Duodenal mucosa (tissue), 2 donors: Measurements from ENCODE around the gene TTC39C.

ENCODE experiments used
- H3K27ac ChIP-seq: one replicate; pipeline ENCODE4 v1.7.0; 2013; ENCODE audit warnings: low read depth, low read length
- H3K27me3 ChIP-seq, 2 donors: one replicate each; pipeline ENCODE4 v1.7.0; 2013; ENCODE audit warnings: low read length in 2 of 2, control low read depth in 1 of 2; ENCODE audit not compliant: insufficient read depth in 2 of 2, control insufficient read depth in 1 of 2
- H3K36me3 ChIP-seq, 2 donors: one replicate each; pipeline ENCODE4 v1.7.0; 2013; ENCODE audit warnings: low read length in 2 of 2, control low read depth in 1 of 2; ENCODE audit not compliant: insufficient read depth in 2 of 2, control insufficient read depth in 1 of 2
- H3K4me1 ChIP-seq, 2 donors: one replicate each; pipeline ENCODE4 v1.7.0; 2013; ENCODE audit warnings: low read length in 2 of 2, control low read depth in 1 of 2; ENCODE audit not compliant: insufficient read depth in 2 of 2, control insufficient read depth in 1 of 2
- H3K4me3 ChIP-seq, 2 donors: one replicate each; pipeline ENCODE4 v1.7.0; 2013; ENCODE audit warnings: low read length in 2 of 2, low read depth in 1 of 2
- H3K9ac ChIP-seq, 2 donors: one replicate each; pipeline ENCODE4 v1.7.0; 2013; ENCODE audit warnings: low read length in 2 of 2, low read depth in 1 of 2
- H3K9me3 ChIP-seq, 2 donors: one replicate each; pipeline ENCODE4 v1.7.0; 2013; ENCODE audit warnings: low read length in 2 of 2, control low read depth in 1 of 2; ENCODE audit not compliant: control insufficient read depth in 1 of 2

Gene TTC39C

DNA sequence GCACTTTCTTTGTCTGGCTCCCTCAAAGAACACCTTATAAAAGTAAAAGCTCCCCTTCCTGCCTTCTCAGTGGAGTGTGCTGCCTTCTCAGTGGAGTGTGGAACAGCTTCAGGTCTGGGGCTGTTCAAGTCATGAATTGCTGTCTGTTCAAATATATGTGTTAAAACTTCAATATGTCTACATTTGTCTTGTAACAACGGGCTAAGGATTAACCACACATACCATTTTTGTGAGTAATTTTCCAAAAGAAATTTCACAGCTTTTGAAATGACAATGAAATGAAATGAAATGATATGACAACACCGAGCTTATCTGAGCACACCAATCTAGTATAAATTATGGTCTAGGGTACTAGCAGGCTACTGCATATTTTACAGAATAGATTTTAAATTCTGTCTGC, 167.3 kb downstream of the TTC39C start:
- Histone ChIP-seq H3K4me1 (no peaks in the 10 kb centered on the region), H3K4me3 (no peak overlapping the region), H3K9me3 (no peaks in the 10 kb centered on the region), H3K36me3 (no peaks in the 10 kb centered on the region), H3K27me3 (no peaks in the 10 kb centered on the region), H3K27ac (no peak overlapping the region), H3K9ac (no peak overlapping the region)
